NCI-H1930 (cell line): ENCODE results near the gene POU2F1.
"Not testable (repeated sequence)": the region's sequence is repeated elsewhere in the genome, so short reads cannot be mapped to it uniquely, and the experiment has no call there.

Source experiments
- DNase-seq, 2 experiments: peaks; one replicate each; lab custom pipeline; 2025; lab: John Stamatoyannopoulos, UW

POU2F1 gene

DNA sequence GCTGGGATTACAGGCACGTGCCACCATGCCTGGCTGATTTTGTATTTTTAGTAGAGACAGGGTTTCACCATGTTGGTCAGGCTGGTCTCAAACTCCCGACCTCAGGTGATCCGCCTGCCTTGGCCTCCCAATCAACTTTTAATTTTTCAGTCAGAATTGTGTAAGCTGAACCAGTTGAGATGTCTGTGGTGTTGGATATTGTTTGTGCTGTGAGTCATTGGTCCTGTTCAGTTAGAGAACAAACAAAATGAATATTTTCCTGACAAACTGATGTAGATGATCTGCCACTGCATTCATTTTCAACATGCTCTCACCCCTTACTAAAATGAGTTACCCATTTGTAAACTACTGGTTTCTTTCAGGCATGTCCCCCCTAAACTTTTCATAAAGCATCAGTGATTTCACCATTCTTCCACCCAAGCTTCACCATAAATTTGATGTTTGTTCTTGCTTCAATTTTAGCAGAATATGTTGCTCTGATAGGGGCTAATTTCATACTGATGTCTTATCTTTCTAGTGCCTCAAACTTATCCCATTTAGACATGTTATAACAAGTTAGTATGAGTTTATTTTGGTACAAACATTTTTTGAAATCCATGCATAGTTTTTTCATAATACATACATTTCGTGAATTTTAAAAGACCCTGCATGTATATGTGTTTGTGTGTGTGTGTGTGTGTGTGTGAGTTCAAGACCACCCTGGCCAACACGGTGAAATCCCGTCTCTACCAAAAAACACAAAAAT, 15.2 kb upstream of the POU2F1 start:
- DNase-seq: not testable (repeated sequence)

DNA sequence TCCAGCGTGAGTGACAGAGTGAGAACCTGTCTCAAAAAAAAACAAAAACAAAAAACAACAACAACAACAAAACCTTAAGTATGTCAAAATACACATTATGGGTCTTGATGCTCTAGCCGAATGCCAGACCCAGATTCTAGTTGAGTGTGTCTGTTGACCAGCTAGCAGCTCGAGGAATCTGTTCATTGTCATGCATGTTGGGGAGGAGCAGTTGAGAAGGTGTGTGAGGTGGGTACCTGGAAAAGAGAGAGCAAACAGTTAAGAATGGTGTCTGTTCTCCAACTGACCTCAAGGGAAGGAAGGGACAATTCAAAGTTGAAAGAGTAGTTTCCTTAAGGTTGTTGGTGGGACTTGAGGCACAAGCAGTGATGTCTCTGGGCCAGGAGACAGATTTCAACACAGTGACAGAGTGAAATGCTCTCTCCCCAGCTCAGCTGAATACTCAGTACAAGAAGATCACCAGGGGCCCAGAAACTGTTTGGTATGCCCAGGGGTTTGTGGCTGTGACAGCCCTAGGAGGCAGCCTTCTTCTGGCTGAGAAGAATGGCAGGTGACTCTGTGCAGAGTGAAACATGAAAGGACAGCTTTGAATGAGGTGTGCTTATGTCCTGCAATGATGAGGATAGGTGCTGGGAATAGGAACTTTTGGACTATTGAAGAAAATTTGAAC, 14.4 kb upstream of the POU2F1 start:
- DNase-seq: no peak

DNA sequence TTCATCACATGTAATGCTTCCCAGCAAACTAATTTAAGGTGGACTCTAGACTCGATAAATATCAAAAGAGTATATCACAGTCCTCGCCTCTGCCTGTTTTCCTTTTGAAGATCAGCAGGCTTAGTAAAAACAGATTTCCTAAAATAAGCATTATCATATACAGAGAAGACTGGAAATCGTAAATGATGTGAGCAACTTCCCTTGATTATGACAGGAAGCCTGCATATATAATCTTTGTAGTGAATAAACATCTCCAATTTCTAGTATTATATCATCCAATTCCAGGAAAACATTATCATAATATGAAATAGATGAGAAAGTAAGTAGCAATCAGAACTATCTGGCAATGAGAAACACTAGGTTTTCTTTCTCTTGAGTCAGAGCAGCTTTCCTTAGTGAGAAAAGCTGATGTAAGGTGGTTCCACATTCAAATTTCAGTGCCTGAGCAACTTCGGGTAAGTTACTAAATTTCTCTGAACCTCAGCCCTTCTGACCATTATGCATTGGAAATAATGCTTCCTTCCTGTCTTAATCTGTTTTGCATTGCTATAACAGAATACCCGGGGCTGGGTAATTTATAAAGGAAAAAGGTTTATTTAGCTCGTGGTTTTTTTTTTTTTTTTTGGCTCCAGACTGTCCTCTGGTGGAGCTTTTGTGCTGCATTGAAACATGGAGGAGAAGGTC, 12.6 kb upstream of the POU2F1 start:
- no peak for DNase-seq

DNA sequence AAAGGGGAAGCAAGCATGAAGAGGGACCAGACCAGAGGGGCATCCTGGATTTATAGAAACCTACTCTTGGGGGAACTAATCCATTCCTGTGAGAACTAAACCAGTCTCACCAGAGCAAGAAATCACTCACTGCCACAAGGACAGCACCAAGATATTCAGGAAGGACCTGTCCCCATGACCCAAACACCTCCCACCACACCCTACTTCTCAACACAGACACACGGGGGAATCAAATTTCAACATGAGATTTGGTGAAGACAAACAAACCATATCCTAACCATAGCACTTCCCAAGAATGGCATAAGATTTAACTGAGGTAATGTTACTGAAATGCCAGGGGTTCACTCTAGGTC, 12.1 kb upstream of the POU2F1 start:
- no peak for DNase-seq

DNA sequence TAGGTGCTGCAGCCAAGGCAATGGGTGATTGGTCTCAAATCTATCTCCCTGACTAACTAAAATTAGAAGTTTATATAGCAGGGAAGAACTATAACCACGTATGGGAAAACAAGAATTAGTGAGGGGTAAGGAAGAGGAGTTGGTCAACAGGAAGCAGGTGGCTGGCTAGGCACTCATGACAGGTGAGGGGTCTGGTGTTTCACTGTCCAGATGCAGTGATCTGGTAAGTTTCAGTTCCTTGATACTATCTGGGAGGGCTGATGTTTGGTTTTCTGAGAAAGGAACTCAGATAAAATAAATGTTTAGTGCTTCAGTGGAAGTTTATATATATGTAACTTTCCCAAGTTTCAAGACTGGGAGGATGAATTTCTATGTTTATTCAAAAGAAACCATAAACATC, 11.6 kb upstream of the POU2F1 start:
- DNase-seq: no peak

DNA sequence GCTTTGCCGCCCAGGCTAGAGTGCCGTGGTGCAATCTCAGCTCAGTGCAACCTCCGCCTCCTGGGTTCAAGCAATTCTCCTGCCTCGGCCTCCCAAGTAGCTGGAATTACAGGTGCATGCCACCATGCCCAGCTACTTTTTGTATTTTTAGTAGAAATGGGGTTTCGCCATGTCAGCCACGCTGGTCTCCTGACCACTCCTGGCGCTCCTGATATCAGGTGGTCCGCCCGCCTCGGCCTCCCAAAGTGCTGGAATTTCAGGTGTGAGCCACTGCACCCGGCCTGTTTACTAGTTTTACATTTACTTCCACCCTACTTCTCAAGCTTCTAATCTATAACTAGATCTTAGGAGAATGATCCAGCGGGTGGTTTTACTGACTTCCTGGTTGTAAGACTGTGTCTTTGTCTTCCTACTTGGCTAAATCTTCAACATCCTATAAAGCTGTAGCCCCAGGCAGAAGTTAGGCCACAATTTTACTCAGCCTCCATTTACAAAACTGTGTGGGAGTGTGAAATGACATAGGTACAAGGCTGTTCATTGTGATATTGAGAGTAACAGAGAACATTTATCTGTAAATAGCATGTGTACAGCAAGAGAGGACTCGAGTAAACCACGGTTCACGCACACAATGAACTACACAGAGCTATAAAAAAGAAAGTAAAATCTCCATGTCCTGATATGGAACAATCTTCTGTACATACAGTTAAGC, 9.6 kb upstream of the POU2F1 start:
- DNase-seq: no peak

DNA sequence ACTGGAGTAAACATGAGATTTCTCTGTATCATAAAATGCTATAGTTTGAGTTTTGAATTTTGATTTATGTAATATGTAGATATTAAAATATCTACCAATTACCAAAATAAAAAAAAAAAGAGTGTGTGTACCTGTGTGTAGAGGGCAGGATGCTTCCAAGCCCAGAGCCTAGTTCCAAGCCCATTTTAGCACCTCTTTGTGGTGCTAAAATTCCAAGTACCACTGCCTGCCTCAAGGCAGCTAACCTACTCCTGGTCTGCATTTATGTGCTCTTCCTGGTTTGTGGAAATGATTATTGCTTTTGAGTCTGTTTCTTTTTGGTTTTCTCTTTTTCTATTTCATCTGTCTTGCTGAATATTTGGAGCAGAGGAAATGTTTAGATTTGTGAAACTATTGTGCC, 8.7 kb upstream of the POU2F1 start:
- no peak for DNase-seq

DNA sequence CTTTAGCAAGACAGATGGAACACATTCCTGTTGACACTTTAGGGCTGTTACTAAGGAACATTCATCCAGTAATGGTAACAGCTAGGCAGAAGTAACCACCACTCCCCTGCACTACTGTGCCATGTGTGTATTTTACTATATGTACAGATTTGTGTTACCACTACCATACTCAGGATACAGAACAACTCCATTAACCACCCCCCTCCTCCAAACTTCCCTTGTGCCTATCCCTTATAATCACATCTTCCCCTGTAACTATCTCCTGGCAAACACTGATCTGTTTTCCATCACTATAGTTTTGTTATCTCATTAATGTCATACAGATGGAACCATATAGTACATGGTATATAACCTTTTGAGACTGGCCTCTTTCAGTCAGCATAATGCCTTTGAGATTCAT, 3.9 kb upstream of the POU2F1 start:
- no peak for DNase-seq

DNA sequence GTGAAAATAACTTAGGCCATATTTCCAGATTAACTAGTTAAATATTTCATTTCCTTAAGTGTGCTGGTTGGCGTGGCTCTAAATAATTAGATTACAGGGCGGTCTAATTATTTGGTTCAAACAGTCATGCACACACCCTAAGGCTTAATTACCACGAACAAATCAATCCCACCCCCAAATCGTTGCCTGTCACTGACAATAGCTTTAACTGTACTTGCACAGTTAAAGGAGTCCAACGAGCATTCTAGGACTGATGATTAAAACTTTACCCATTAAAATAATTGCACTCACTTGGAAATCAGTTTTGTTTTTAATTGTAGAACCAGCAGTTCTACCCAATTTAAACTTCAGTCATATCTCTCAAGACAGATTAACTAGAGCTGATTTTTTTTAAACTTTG, 1.5 kb upstream of the POU2F1 start:
- no peak for DNase-seq

DNA sequence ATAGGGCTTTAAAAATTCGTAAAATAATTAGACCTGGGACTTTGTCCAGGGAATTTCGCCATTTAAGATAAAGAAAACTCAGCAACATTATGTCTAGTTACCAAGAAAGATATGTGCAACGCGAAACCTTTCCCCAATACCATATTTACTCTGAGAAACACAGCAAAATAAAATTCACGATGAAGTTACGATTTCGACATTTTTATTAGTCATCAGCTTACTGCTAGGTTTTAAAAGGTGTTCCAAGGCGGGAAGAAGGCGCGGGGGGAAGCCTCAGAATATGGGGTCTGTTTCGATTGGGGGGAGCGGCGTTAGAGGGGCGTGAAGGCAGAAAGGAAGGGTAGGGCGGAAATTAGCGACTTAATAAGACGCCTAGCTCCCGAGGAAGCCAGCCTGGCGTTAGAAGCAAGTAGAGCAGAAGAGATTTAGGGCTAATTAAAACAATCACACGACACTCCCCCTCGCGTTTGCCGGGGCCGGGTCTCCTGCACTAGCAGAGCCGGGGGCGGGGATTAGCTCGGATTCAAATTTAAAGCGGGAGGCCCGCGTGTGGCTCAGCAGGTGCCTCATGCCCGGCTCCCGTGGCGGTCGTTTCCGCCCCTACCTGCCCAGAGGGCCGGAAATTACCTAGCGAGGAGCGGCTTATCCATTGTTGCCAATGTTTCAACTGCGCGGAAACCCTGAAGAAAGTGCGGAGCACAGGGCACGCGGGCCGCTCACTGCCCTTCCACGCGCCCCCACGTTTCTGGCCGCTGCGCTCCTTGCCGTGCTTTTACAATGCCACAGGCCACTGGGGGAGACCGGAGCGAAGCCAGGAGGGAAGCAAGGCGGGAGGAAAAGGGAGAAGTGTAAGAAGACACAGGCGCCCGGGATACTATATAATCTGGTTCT, 795 bp upstream of the POU2F1 start:
- DNase-seq: peak; percentile 83 to 85

DNA sequence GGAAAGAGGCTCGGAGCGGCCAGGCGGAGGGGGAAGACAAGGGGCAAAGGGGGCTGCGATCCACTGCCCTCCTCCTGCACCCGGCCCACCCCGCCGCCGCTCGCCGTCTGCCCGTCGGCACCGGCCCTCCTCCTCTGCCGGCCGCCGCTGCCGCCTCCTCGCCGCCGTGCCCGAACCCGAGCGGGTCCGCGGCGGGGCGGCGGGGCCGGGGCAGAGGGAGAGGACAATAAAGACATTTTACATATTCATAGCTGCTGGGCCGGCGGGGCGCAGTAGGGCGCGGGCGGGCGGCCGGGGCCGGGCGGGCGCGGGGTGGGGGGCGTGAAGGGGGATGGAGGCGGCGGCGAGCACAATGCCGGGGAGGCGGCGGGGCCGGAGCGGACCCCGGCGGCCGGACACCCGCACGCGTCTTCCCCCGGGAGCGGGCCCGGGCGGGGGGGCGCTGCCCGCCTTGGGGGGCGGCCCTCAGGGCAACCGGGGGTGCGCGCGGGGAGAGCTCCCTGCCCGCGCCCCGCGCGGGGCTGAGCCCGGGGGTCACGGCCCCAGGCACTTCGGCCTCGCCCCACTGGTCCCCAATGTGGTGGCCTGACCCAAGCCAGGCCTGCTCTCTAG, 546 bp downstream of the POU2F1 start:
- no peak for DNase-seq

DNA sequence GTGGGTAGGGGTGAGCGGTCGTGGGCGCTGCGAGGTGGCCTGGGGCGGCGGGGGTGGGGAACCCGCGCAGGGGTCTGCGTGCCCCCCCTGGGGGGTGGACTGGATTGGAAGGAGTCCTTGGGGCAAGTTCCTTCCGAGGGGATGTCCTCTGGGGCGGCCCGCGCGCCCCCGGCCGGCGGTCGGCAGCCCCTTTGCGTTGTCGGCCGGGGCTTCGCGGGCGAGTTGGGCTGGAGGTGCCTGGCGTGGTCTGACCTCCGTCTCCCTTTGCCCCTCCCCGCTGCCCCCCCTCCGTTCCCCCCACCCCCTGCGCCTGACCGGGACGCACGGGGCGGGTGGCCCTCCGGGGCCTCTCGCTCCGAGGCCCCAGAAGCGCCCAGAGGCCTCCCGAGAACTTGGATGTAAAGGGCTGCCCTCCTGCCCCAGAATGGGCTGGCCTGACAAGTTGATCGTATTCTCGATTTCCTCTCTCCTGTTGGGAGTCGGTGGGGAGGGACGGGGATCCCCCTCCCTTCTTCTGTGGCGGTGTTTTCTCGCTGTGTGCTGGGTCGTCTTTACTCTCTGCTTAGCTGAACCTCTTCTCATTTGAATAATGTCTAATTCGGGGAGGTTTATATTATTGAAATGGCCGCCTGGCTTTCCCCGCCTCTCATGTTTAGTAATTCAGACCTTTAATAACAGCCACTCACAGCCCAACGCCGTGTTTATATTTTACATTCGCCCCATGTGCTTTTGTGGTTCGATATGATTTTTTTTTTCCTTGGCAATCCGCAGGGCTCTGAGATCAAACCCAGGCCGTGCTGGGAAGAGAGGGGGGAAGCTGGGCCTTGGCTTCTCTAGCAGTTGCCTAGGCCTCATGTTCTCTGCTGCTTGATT, 1.3 kb downstream of the POU2F1 start:
- no peak for DNase-seq

DNA sequence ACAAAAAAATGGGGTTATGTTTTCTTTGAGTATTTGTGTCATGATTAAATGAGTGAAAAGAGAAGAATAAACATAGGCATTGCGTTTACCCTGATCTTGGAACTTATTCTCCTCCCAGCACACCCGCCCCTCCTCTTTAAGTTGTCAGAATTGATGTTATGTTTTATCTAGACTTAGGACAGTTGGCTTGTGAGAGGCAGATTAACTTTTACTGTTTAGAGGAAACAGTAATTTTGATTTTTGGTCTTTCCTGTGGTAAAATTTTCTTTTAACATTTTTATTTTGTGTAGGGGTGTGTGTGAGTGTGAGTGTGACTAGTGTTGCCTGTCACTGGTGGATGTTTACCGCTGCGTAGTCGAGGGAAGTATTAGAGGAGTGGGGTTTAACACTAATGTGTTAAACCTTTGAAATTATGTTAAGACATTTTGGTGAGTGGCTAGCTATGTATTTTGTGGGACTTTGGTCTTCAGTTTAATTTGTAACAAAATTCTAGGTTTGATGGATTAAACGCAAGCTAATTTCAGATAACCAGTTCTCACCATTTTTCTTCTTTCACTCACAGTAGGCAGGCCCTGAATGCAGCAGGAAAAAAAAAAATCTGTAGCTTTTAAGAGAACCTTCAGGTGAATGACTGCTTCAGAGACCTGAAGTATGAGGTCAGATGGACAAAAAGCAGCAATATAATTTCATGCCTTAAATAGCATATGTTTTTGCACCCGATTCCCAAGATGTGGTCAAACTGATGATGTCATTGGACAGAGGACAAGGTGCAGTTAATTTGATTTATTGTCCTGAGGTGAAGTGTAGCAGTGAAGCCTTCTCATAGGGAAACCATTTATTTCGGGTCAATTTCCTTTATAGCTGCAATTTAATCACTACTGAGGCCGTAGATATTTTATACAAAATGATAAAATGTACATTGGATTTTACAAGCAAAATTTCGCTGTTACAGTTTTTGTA, 2.7 kb downstream of the POU2F1 start:
- DNase-seq: no peak

DNA sequence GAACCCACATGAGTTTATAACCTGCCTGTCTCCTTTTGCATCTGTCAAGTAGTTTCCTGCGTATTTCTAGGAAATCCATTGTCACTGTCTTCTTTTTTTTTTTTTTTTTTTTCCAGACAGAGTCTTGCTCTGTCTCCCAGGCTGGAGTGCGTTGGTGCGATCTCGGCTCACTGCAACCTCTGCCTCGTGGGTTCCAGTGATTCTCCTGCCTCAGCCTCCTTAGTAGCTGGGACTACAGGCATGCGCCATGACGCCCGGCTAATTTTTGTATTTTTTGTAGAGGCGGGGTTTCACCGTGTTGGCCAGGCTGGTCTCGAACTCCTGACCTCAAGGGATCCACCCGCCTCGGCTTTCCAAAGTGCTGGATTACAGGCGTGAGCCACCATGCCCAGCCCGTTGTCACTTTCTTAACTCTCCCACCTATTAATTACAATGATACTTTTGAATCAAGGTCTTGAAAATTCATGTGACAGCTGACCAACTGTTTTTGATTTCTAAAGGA, 4.1 kb downstream of the POU2F1 start:
- not testable (repeated sequence) for DNase-seq

DNA sequence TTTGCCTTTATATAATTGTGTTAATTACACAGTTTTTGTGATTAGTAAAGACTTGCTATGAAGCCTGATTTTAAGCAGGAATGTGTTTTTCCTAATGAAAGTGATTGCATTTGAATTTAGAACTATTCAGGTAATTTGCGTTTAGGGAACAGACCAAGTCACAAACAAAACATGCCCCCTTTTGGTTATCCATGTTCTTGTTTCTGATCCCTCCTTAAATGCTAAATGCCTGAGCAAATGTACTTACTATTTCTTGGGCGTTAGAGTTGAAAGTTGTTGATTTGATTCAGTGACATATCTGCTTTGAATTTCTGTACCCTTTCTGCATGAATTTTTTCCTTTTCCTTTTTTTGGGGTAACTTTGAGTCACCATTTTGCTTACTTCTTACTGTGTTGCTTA, 5.2 kb downstream of the POU2F1 start:
- DNase-seq: no peak

DNA sequence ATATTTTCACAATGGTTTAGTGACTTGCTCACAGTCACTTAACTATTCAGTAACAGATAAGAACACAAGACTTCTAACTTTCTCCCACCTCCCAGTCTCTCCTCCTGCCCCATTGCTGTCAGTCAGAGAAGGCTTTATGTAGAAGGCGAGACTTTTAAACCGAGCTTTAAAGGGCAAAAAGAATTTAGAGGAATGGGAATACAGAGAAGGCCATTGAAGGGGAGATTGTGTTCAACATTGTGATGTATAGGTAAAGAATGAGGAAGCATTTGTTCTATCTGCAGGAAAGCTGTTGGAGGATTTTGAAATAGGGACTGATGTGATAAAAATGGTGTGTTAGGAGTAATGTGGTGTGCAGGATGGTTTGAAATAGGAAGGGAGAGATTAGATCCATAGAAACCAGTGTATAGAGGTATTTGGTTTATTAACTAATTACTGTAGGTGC, 7.3 kb downstream of the POU2F1 start:
- DNase-seq: no peak

DNA sequence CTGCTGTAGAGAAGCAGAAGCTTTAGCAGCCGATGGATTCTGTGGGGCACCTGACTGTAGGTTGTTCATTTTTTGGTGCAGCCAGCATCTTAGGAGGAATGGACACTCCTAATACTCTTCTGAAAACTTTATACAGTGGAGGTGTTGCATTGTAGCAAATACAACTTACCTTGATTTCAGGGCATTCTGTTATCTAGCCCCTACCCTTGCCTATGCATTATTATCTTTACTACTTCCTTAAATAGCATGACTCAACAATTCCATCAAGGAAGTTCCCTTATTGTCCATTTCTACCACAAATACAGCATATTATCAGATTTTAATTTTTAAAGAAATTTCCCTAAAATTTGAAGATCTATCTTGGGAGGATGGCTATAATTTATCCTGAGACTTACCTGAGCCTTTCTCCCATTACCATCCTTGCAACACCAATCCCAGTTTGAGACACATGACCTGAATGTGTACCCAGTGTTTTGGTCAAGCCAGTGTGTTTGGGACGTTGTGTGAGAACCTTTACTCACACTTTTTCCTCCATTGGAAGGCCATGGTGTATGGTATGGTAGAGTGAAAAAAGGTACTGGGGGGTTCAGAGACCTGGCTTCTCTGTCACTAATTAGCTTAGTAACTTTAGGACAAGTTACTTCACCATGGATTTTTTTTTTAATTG, 9.2 kb downstream of the POU2F1 start:
- DNase-seq: no peak

DNA sequence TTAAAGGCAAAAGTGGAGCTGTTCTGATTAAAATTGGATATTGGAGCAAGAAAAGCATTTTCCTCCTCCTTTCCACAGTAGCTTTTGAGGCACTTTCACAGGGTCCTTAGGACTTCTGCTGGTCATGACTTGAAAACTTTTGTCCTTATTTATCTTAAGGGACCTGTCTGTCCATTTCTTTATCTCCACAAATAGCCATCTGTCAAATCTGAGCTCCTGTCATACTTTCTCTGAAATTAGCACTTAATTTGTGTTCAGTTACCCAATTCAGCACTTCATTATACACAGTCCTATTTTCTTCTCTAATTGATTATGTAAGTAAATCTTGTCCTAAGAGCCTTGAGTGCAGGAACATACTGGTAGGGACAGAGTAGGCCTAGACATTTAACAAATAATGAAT, 9.8 kb downstream of the POU2F1 start:
- DNase-seq: no peak
